A549 (cell line): Measurements from ENCODE around the gene ABCA4. TPM values are rescaled to one million over a fixed set of nuclear protein-coding genes. Genes with fewer than 3 reads are reported as not detected.

Source experiments
- ATAC-seq, 2 experiments: fragments of 200-7000 bp in 1 of 2; fragments of >200 bp in 1 of 2; cut with Nextera tagmentation in 1 of 2; cut with Tn5 transposase in 1 of 2; 3 replicates each; pipeline versions ENCODE4 v1.8.0 to v1.9.1; 2018 to 2020; ENCODE audit warnings: mild to moderate bottlenecking in 1 of 2, moderate library complexity in 1 of 2
- CTCF ChIA-PET: fragments of 300-600 bp; sonication (Branson Sonifier 250); formaldehyde crosslinking; extraction: SDS; loops from one replicate; lab custom pipeline; 2021; ENCODE audit warnings: antibody characterized with exemption, inconsistent platforms; lab: Yijun Ruan, JAX
- POLR2A ChIA-PET: fragments of 350-600 bp; formaldehyde crosslinking; extraction: SDS; loops from one replicate; lab custom pipeline; 2021; ENCODE audit warnings: antibody characterized with exemption, inconsistent platforms; lab: Yijun Ruan, JAX
- DNase-seq, 2 experiments: peaks; one replicate each; pipeline versions ENCODE4 v3.0.0 to v3.0.0-alpha.2; 2011 to 2016; ENCODE audit warnings: low read depth in 1 of 2, low spot score in 1 of 2
- FAIRE-seq: peaks from 2 replicates; lab custom pipeline; 2011; peaks lifted over from hg19 to GRCh38; lab: Jason Lieb, UNC
- H3K27ac ChIP-seq, 2 experiments: fragments of >200 bp; sonication (Bioruptor Twin); formaldehyde crosslinking; 3 replicates each; pipeline ENCODE4 v1.5.1; 2016 to 2017
- H3K4me1 ChIP-seq: fragments of >200 bp; sonication (Bioruptor Twin); formaldehyde crosslinking; 3 replicates; pipeline ENCODE4 v1.6.1; 2016
- H3K4me2 ChIP-seq: fragments of >200 bp; sonication (Bioruptor Twin); formaldehyde crosslinking; 3 replicates; pipeline ENCODE4 v1.6.1; 2016
- H3K4me3 ChIP-seq: fragments of >200 bp; sonication (Bioruptor Twin); formaldehyde crosslinking; 3 replicates; pipeline ENCODE4 v1.5.1; 2016
- H3K9me3 ChIP-seq: fragments of >200 bp; sonication (Bioruptor Twin); formaldehyde crosslinking; 3 replicates; pipeline ENCODE4 v1.6.1; 2016
- BHLHE40 ChIP-seq: IDR thresholded peaks from 2 replicates; pipeline ENCODE4 v1.6.1; 2012; ENCODE audit warnings: low read depth, low read length, inconsistent platforms
- CBX2 ChIP-seq: fragments of 200-600 bp; sonication (generic); IDR thresholded peaks from 2 replicates; pipeline ENCODE4 v1.6.1; 2016; ENCODE audit warnings: low read depth, mild to moderate bottlenecking, borderline replicate concordance
- CEBPB ChIP-seq, 2 experiments: fragments of >200 bp in 1 of 2; sonication (Bioruptor Twin) in 1 of 2; formaldehyde crosslinking in 1 of 2; IDR thresholded peaks; 2 replicates each; pipeline ENCODE4 v1.6.1; 2012 to 2016
- CHD4 ChIP-seq: fragments of 200-600 bp; sonication (generic); IDR thresholded peaks from 2 replicates; pipeline ENCODE4 v1.6.1; 2016; ENCODE audit warnings: antibody characterized with exemption, mild to moderate bottlenecking, borderline replicate concordance
- EHF ChIP-seq: fragments of 250-450 bp; sonication (Bioruptor Pico); IDR thresholded peaks from 2 replicates; pipeline ENCODE4 v1.5.0; 2020; ENCODE audit warnings: mild to moderate bottlenecking
- ESRRA ChIP-seq: fragments of 150-350 bp; IDR thresholded peaks from 2 replicates; pipeline ENCODE4 v1.6.1; 2014; ENCODE audit warnings: mild to moderate bottlenecking, low read length, borderline replicate concordance
- GATA3 ChIP-seq: IDR thresholded peaks from 2 replicates; pipeline ENCODE4 v1.6.1; 2012; ENCODE audit warnings: borderline replicate concordance
- HEYL ChIP-seq: fragments of 250-450 bp; sonication (Bioruptor Pico); IDR thresholded peaks from 2 replicates; pipeline ENCODE4 v1.8.0; 2021; ENCODE audit warnings: mild to moderate bottlenecking, moderate library complexity
- JUN ChIP-seq, 2 experiments: fragments of >200 bp; sonication (Bioruptor Twin); formaldehyde crosslinking; IDR thresholded peaks; 2 replicates in 1 of 2; 3 replicates in 1 of 2; pipeline ENCODE4 v1.6.1; 2016 to 2017
- MYC ChIP-seq: IDR thresholded peaks from 2 replicates; pipeline ENCODE4 v1.6.1; 2012; ENCODE audit warnings: mild to moderate bottlenecking, inconsistent platforms, low read length, improper control_type of control experiment, borderline replicate concordance
- POLR2A ChIP-seq: IDR thresholded peaks from 2 replicates; pipeline ENCODE4 v1.6.1; 2012; ENCODE audit warnings: mild to moderate bottlenecking, low read length
- RAD21 ChIP-seq, 2 experiments: fragments of >200 bp in 1 of 2; sonication (Bioruptor Twin) in 1 of 2; formaldehyde crosslinking in 1 of 2; IDR thresholded peaks in 1 of 2; conservative IDR thresholded peaks in 1 of 2; 2 replicates in 1 of 2; 3 replicates in 1 of 2; pipeline ENCODE4 v1.6.1; 2012 to 2018; ENCODE audit warnings: inconsistent platforms in 1 of 2
- RNF2 ChIP-seq: fragments of 200-600 bp; sonication (generic); IDR thresholded peaks from 2 replicates; pipeline ENCODE4 v1.6.1; 2016; ENCODE audit warnings: low read depth, mild to moderate bottlenecking, antibody characterized with exemption, moderate library complexity, borderline replicate concordance
- SREBF2 ChIP-seq: fragments of 450-650 bp; IDR thresholded peaks from 2 replicates; pipeline ENCODE4 v1.6.1; 2014; ENCODE audit warnings: mild to moderate bottlenecking, moderate library complexity
- TP53 ChIP-seq: fragments of 250-450 bp; sonication (Bioruptor Pico); IDR thresholded peaks from 2 replicates; pipeline ENCODE4 v1.5.0; 2021; ENCODE audit warnings: mild to moderate bottlenecking, moderate library complexity
- ZNF302 ChIP-seq: fragments of 250-450 bp; sonication (Bioruptor Pico); IDR thresholded peaks from 2 replicates; pipeline ENCODE4 v1.9.0; 2021; ENCODE audit warnings: inconsistent platforms, mild to moderate bottlenecking, moderate library complexity
- WGBS: methylation state at CpG from one replicate; pipeline ENCODE4 v1.1.6; 2017; ENCODE audit errors: missing lambda C conversion rate; 5-methylcytosine and 5-hydroxymethylcytosine counted together
- polyA plus RNA-seq, 4 experiments: library from polyadenylated mRNA; depleted of rRNA in 3 of 4; stranded (reverse); fragments of >200 nt; fragmentation: RNase III in 1 of 4; extraction: RNeasy Plus Mini Kit Qiagen cat#74134 plus additional on column Dnase treatment in 1 of 4; gene quantifications; 2 replicates in 3 of 4; 3 replicates in 1 of 4; pipeline ENCODE4 v1.2.3, GENCODE V29; 2011 to 2017
- TF ChIP-seq, protein P1 (sequence below): fragments of 250-450 bp; sonication (Bioruptor Pico); IDR thresholded peaks from 2 replicates; pipeline ENCODE4 v1.5.0; 2021; ENCODE audit warnings: mild to moderate bottlenecking, moderate library complexity, borderline replicate concordance
- TF ChIP-seq, protein P2 (sequence below): fragments of >200 bp; sonication (Bioruptor Twin); formaldehyde crosslinking; IDR thresholded peaks from 3 replicates; pipeline ENCODE4 v1.6.1; 2016
- TF ChIP-seq, protein P3 (sequence below): fragments of 250-450 bp; sonication (Bioruptor Pico); IDR thresholded peaks from 2 replicates; pipeline ENCODE4 v1.5.0; 2020; ENCODE audit warnings: low read depth, mild to moderate bottlenecking, moderate library complexity
- TF ChIP-seq, protein P4 (sequence below): IDR thresholded peaks from 2 replicates; pipeline ENCODE4 v1.6.1; 2012; ENCODE audit warnings: low read depth, borderline replicate concordance
- TF ChIP-seq, protein P5 (sequence below): fragments of 200-600 bp; sonication (generic); IDR thresholded peaks from 2 replicates; pipeline ENCODE4 v1.6.1; 2016; ENCODE audit warnings: antibody characterized with exemption, mild to moderate bottlenecking, moderate library complexity
- TF ChIP-seq, protein P6 (sequence below): fragments of 450-650 bp; IDR thresholded peaks from 2 replicates; pipeline ENCODE4 v1.6.1; 2014; ENCODE audit warnings: antibody characterized with exemption

The ABCA4 gene
- polyA plus RNA-seq, 2 of the 4 experiments (the other 2 are of a cell fraction) = 0.05 to 0.23 TPM

DNA sequence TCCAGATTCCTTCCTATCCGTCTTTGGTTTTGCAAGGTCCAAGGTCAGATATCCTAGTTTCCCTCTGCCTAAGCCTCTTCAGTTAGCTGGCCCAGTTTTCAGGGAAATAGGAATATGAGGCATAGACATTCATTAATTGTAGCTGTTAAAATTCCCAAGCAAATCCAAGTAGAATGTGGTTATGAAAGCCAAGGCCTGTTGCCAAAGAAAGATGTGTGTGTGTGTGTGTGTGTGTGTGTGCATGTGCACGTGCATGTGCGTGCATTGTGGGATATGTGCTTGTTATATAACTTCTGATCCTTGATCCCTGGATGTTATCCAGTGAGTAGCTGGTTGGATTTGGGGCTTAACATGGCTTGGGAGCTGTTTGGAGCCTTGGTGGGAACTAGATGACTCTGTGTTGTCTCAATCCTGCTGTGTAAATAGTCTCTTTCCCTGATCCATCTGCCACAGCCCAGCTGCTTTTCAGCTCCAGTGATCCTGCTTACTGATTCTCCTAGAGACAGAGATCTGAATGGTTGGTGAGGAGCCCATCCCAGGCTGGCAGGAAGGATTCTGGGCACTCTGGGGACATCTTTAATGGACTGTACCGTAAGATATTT lies 141.1 kb downstream of the ABCA4 start:
- CTCF ChIA-PET = interaction anchor here (1.1 to 3.4 kb wide), 4 partner anchors 14 to 70 kb away, joined by 4 to 13 read pairs (median 5); partner anchors contain the start of gene GCLM

DNA sequence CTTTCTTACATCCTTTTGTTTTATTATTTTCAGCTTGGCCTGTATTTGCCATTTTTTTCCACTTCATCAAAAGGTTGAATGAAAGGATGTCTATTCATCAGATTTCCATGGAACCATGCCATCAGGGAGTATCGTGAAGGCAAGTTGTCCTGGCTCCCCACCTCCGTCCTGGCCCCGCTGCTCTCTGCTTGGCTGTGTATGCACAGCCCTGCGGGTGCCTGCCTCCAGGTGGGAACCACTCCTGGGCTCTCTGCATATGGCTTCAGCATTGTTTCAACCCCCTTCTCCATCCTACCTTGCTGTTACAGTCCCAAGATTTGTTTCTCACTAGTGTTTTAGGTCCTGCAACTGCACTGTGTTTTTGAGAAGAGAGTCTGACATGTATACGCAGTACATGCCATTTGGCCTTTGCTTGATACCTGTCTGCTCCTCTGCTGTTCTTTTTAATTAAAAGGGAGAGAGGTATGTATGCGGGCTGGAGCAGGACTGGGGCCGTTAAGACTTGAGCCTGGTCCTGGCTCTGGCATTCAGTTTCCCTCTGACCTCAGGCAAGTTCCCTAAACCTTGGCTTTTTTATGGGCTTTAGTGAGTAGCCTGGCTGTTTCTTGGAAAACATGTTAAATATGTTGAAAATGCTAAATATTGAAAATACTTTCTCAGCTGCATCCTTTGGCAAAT lies 141.8 kb downstream of the ABCA4 start:
- Histone ChIP-seq H3K4me1 (peaks cover 25% of the 10 kb centered on the region), H3K27ac (0 out of 6 replicates have a peak overlapping the region, but pooled peaks of 1 of the 2 experiments have one; percentile 21), H3K4me3 (no peak overlapping the region), H3K4me2 (no peak overlapping the region), H3K9me3 (no peaks in the 10 kb centered on the region)
- TF ChIP-seq TP53 (no peak), GATA3 (no peak), RNF2 (no peak), CEBPB (IDR thresholded peaks at IDR 0.05) (no peak), ZNF302 (CRISPR knock-in tag) (no peak), CBX2 (no peak), RAD21 (conservative IDR thresholded peaks at IDR 0.05 in 1 of 2, IDR thresholded peaks at IDR 0.05 in 1 of 2) (no peak), JUN (IDR thresholded peaks at IDR 0.05) (no peak), EHF (CRISPR knock-in tag) (no peak), SREBF2 (no peak), HEYL (CRISPR knock-in tag) (no peak), CHD4 (no peak)
- TF ChIP-seq, protein P1, sequence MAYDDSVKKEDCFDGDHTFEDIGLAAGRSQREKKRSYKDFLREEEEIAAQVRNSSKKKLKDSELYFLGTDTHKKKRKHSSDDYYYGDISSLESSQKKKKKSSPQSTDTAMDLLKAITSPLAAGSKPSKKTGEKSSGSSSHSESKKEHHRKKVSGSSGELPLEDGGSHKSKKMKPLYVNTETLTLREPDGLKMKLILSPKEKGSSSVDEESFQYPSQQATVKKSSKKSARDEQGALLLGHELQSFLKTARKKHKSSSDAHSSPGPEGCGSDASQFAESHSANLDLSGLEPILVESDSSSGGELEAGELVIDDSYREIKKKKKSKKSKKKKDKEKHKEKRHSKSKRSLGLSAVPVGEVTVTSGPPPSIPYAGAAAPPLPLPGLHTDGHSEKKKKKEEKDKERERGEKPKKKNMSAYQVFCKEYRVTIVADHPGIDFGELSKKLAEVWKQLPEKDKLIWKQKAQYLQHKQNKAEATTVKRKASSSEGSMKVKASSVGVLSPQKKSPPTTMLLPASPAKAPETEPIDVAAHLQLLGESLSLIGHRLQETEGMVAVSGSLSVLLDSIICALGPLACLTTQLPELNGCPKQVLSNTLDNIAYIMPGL (CRISPR knock-in tag) = no peak
- TF ChIP-seq, protein P2, sequence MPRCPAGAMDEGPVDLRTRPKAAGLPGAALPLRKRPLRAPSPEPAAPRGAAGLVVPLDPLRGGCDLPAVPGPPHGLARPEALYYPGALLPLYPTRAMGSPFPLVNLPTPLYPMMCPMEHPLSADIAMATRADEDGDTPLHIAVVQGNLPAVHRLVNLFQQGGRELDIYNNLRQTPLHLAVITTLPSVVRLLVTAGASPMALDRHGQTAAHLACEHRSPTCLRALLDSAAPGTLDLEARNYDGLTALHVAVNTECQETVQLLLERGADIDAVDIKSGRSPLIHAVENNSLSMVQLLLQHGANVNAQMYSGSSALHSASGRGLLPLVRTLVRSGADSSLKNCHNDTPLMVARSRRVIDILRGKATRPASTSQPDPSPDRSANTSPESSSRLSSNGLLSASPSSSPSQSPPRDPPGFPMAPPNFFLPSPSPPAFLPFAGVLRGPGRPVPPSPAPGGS = no peak
- TF ChIP-seq, protein P3, sequence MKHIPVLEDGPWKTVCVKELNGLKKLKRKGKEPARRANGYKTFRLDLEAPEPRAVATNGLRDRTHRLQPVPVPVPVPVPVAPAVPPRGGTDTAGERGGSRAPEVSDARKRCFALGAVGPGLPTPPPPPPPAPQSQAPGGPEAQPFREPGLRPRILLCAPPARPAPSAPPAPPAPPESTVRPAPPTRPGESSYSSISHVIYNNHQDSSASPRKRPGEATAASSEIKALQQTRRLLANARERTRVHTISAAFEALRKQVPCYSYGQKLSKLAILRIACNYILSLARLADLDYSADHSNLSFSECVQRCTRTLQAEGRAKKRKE (CRISPR knock-in tag) = no peak
- ChIA-PET POLR2A (no interaction called here), CTCF (interaction anchor here (1.0 to 3.4 kb wide), 4 partner anchors 13 to 69 kb away, joined by 3 to 13 read pairs (median 5); partner anchors contain the start of gene GCLM)
- WGBS = 79% methylated on average over 7 of the region's 7 CpGs
- FAIRE-seq (no peak), ATAC-seq (no peak), DNase-seq (no peak)

More for the DNA sequence above, 141.1 kb downstream of the ABCA4 start:
- 36% methylated on average over 4 of the region's 4 CpGs for WGBS
- Histone ChIP-seq H3K9me3 (no peaks in the 10 kb centered on the region), H3K4me2 (peak overlapping the region; percentile 8; the same call in 1 of the 3 replicates), H3K27ac (peak overlapping the region; percentile 1 to 41; a peak in 2 of 6 replicates), H3K4me1 (peaks cover 25% of the 10 kb centered on the region)
- POLR2A ChIA-PET = interaction anchor here (0.9 kb wide), 1 partner anchor 16 kb away, joined by 3 read pairs; no protein-coding TSS in a partner anchor
- ATAC-seq = peak; percentile 45 to 71; a peak in 3 of 6 replicates
- peak in 1 of 2 experiments; percentile 46 for DNase-seq
- FAIRE-seq = no peak
- TF ChIP-seq MYC (no peak), ESRRA (no peak)
- TF ChIP-seq, all 56 proteins: peak for 0
- H3K4me3 ChIP-seq = no peak overlapping the region

DNA sequence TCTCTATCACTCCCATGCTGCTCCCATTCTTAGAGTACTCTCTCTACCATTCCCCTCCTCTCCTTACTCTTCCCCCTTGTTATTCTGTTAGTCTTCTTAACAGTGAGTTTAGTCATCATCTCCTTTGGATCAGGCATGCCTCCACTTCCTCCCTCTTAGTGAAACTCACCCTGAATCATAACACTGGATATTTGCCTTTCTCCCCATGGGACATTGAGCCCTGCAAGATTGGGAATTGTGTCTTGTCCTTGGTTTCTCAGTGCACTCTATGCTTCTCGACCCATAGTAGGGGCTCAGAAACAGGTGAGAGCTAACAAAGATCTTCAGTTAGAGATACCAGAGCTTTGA lies 143.4 kb downstream of the ABCA4 start:
- no peak for FAIRE-seq
- WGBS = 7% methylated on average over 1 of the region's 1 CpG
- no peak for DNase-seq
- H3K4me2 ChIP-seq = peak overlapping the region; percentile 29
- H3K4me1 ChIP-seq = peaks cover 25% of the 10 kb centered on the region
- ATAC-seq = peak; percentile 30 to 65; a peak in 2 of 6 replicates
- CTCF ChIA-PET = interaction anchor here (0.5 to 1.2 kb wide), 2 partner anchors 20 to 358 kb away, joined by 3 to 4 read pairs; no protein-coding TSS in a partner anchor
- POLR2A ChIA-PET = no interaction called here
- H3K4me3 ChIP-seq = no peak overlapping the region
- H3K9me3 ChIP-seq = no peaks in the 10 kb centered on the region
- H3K27ac ChIP-seq = peak overlapping the region in 1 of 2 experiments; percentile 8; a peak in 1 of 6 replicates
- TF ChIP-seq POLR2A = no peak
- no peak for TF ChIP-seq BHLHE40
- no peak for TF ChIP-seq JUN (IDR thresholded peaks at IDR 0.05)
- TF ChIP-seq EHF (CRISPR knock-in tag) = no peak
- TF ChIP-seq, protein P4, sequence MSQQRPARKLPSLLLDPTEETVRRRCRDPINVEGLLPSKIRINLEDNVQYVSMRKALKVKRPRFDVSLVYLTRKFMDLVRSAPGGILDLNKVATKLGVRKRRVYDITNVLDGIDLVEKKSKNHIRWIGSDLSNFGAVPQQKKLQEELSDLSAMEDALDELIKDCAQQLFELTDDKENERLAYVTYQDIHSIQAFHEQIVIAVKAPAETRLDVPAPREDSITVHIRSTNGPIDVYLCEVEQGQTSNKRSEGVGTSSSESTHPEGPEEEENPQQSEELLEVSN = no peak
- TF ChIP-seq, protein P5, sequence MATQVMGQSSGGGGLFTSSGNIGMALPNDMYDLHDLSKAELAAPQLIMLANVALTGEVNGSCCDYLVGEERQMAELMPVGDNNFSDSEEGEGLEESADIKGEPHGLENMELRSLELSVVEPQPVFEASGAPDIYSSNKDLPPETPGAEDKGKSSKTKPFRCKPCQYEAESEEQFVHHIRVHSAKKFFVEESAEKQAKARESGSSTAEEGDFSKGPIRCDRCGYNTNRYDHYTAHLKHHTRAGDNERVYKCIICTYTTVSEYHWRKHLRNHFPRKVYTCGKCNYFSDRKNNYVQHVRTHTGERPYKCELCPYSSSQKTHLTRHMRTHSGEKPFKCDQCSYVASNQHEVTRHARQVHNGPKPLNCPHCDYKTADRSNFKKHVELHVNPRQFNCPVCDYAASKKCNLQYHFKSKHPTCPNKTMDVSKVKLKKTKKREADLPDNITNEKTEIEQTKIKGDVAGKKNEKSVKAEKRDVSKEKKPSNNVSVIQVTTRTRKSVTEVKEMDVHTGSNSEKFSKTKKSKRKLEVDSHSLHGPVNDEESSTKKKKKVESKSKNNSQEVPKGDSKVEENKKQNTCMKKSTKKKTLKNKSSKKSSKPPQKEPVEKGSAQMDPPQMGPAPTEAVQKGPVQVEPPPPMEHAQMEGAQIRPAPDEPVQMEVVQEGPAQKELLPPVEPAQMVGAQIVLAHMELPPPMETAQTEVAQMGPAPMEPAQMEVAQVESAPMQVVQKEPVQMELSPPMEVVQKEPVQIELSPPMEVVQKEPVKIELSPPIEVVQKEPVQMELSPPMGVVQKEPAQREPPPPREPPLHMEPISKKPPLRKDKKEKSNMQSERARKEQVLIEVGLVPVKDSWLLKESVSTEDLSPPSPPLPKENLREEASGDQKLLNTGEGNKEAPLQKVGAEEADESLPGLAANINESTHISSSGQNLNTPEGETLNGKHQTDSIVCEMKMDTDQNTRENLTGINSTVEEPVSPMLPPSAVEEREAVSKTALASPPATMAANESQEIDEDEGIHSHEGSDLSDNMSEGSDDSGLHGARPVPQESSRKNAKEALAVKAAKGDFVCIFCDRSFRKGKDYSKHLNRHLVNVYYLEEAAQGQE = no peak
- TF ChIP-seq, protein P6, sequence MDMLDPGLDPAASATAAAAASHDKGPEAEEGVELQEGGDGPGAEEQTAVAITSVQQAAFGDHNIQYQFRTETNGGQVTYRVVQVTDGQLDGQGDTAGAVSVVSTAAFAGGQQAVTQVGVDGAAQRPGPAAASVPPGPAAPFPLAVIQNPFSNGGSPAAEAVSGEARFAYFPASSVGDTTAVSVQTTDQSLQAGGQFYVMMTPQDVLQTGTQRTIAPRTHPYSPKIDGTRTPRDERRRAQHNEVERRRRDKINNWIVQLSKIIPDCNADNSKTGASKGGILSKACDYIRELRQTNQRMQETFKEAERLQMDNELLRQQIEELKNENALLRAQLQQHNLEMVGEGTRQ = no peak
